Endothelial cell of umbilical vein (primary cell): Measurements from ENCODE around the gene CCHCR1. TPM values are rescaled to one million over a fixed set of nuclear protein-coding genes. Genes with fewer than 3 reads are reported as not detected.

Experiments
- BruUV-seq: library from RNA; stranded (reverse); fragments of 400-500 nt; replicated peaks from 2 replicates; lab custom pipeline; 2021; lab: Mats Ljungman, UMichigan
- CTCF ChIA-PET: fragments of 300-600, 350-600 bp; sonication (Branson Sonifier 250); formaldehyde crosslinking; loops from one replicate; lab custom pipeline; 2021; ENCODE audit warnings: antibody characterized with exemption, inconsistent platforms; lab: Charles Lee
- POLR2A ChIA-PET: fragments of 300-600, 350-600 bp; sonication (Branson Sonifier 250); formaldehyde crosslinking; loops from one replicate; lab custom pipeline; 2021; ENCODE audit warnings: antibody characterized with exemption, inconsistent platforms; lab: Charles Lee
- DNase-seq: peaks from one replicate; pipeline ENCODE4 v3.0.0-alpha.2; 2011; ENCODE audit warnings: low read depth, low spot score
- FAIRE-seq: peaks from 2 replicates; lab custom pipeline; 2011; peaks lifted over from hg19 to GRCh38; lab: Jason Lieb, UNC
- H2AFZ ChIP-seq: 2 replicates; pipeline ENCODE4 v1.6.0; 2012; ENCODE audit warnings: low read depth, low read length, control low read depth, inconsistent platforms
- H3K27ac ChIP-seq: 2 replicates; pipeline ENCODE4 v1.5.1; 2011; ENCODE audit warnings: low read depth, mild to moderate bottlenecking, control low read depth, low read length, moderate library complexity; ENCODE audit not compliant: insufficient read depth
- H3K27me3 ChIP-seq, 2 experiments: 2 replicates each; pipeline versions ENCODE4 v1.6.0 to v1.6.1; 2011; ENCODE audit warnings: low read length in 2 of 2, mixed read lengths in 1 of 2; ENCODE audit not compliant: control insufficient read depth in 2 of 2, insufficient read depth in 2 of 2
- H3K36me3 ChIP-seq, 2 experiments: 2 replicates in 1 of 2; 3 replicates in 1 of 2; pipeline ENCODE4 v1.5.1; 2011; ENCODE audit warnings: low read length in 2 of 2, mild to moderate bottlenecking in 1 of 2, moderate library complexity in 1 of 2; ENCODE audit not compliant: control insufficient read depth in 2 of 2, insufficient read depth in 2 of 2; ENCODE audit errors: extremely low read depth in 1 of 2
- H3K4me1 ChIP-seq: 3 replicates; pipeline ENCODE4 v1.5.1; 2011; ENCODE audit warnings: mild to moderate bottlenecking, low read length; ENCODE audit not compliant: control insufficient read depth, insufficient read depth; ENCODE audit errors: extremely low read depth
- H3K4me2 ChIP-seq: 2 replicates; pipeline ENCODE4 v1.6.1; 2011; ENCODE audit warnings: low read length, control low read depth, mixed read lengths; ENCODE audit not compliant: insufficient read depth
- H3K4me3 ChIP-seq, 3 experiments: fragments of 200-600 bp in 1 of 3; sonication (generic), shearing (Covaris generic) in 1 of 3; replicated peaks in 1 of 3; 2 replicates each; pipeline ENCODE4 v1.5.1; 2011 to 2016; ENCODE audit warnings: control low read depth in 3 of 3, low read length in 3 of 3, mild to moderate bottlenecking in 2 of 3, inconsistent platforms in 1 of 3, low read depth in 1 of 3, moderate library complexity in 1 of 3; ENCODE audit not compliant: insufficient read depth in 1 of 3
- H3K79me2 ChIP-seq: 2 replicates; pipeline ENCODE4 v1.6.0; 2012; ENCODE audit warnings: low read length, inconsistent platforms; ENCODE audit not compliant: control insufficient read depth, insufficient read depth
- H3K9ac ChIP-seq: replicated peaks from 2 replicates; pipeline ENCODE3; 2011; ENCODE audit warnings: low read length, control low read depth; ENCODE audit not compliant: insufficient read depth; ENCODE audit errors: extremely low read depth
- H3K9me1 ChIP-seq: replicated peaks from 3 replicates; pipeline ENCODE4 v1.6.0; 2011; ENCODE audit warnings: mild to moderate bottlenecking, low read length; ENCODE audit not compliant: control insufficient read depth, insufficient read depth; ENCODE audit errors: extremely low read depth
- H3K9me3 ChIP-seq: replicated peaks from 2 replicates; pipeline ENCODE4 v1.5.1; 2012; ENCODE audit warnings: low read length, inconsistent platforms; ENCODE audit not compliant: control insufficient read depth, insufficient read depth
- H4K20me1 ChIP-seq: replicated peaks from 2 replicates; pipeline ENCODE3; 2011; ENCODE audit warnings: mild to moderate bottlenecking, low read length; ENCODE audit not compliant: control insufficient read depth, insufficient read depth; ENCODE audit errors: extremely low read depth
- FOS ChIP-seq: IDR thresholded peaks from 2 replicates; pipeline ENCODE4 v1.6.1; 2011; ENCODE audit warnings: mild to moderate bottlenecking, low read length, moderate library complexity, borderline replicate concordance; ENCODE audit not compliant: insufficient read depth
- GATA2 ChIP-seq: IDR thresholded peaks from 2 replicates; pipeline ENCODE4 v1.7.0; 2011; ENCODE audit warnings: low read depth, mild to moderate bottlenecking, moderate library complexity, mixed read lengths, low read length; ENCODE audit not compliant: insufficient read length, insufficient read depth
- JUN ChIP-seq: IDR thresholded peaks from 2 replicates; pipeline ENCODE4 v1.6.1; 2011; ENCODE audit warnings: borderline replicate concordance, low read depth; ENCODE audit not compliant: insufficient read length, insufficient read depth
- POLR2A ChIP-seq: IDR thresholded peaks from 2 replicates; pipeline ENCODE4 v1.6.1; 2012; ENCODE audit warnings: low read depth, mild to moderate bottlenecking, control low read depth, low read length
- dilution Hi-C: fragments of 300-500 bp; cut with MboI; formaldehyde crosslinking; loops from one replicate; pipeline ENCODE4 v1.15.0; 2019; ENCODE audit warnings: low sequenced_read_pairs; ENCODE audit not compliant: extremely low pct_ligation_motif_present
- intact Hi-C: fragments of 100-400 bp; cut with micrococcal nuclease; formaldehyde crosslinking; loops from one replicate; pipeline ENCODE4 v1.10.0; 2022
- polyA plus RNA-seq, 4 experiments: library from polyadenylated mRNA; depleted of rRNA in 3 of 4; stranded (reverse) in 3 of 4; unstranded in 1 of 4; fragments of >200 nt; gene quantifications; 2 replicates each; pipeline versions ENCODE4 v1.2.1 to v1.2.3, GENCODE V29; 2011 to 2012; ENCODE audit warnings: missing spikeins in 1 of 4
- total RNA-seq: library from RNA; stranded (reverse); gene quantifications from 2 replicates; pipeline ENCODE4 v1.2.3, GENCODE V29; 2021
- TF ChIP-seq, protein P1 (sequence below), 2 donors: IDR thresholded peaks; 1 replicate in 1 of 2; 2 replicates in 1 of 2; pipeline ENCODE4 v1.5.1; 2011; ENCODE audit warnings: low read length in 2 of 2, mild to moderate bottlenecking in 2 of 2, moderate library complexity in 2 of 2, control low read depth in 1 of 2, inconsistent platforms in 1 of 2, low read depth in 1 of 2; ENCODE audit not compliant: insufficient read depth in 1 of 2; ENCODE audit errors: extremely low read depth in 1 of 2

Gene CCHCR1
- total and polyA plus RNA-seq, 2 donors (not counting 3 experiments of a cell fraction or from before 2014, with no cell fraction given) = 12.8 to 23.2 TPM

DNA sequence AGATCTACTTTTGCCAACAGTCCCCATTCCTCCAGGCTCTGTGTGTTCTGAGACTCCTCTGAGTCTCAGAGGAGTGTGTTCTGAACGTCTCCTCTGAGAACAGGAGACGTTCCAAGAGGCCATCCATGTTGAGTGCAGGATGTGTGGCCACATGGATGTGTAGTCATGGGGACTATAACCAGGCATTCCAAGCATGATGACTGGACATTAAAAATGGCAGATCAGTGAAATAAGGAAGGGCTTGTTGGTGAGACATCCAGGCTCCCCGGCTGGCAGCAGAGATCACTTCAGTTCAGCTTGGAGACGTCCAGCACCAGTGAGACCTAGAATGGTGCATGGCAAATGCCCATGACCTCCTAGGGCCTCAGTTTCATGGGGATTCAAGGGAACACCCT is 47.1 kb upstream of the CCHCR1 start:
- Histone ChIP-seq H4K20me1 (no peaks in the 10 kb centered on the region), H3K27me3 (no peaks in the 10 kb centered on the region), H3K9me3 (no peaks in the 10 kb centered on the region), H2AFZ (no peak overlapping the region), H3K79me2 (no peaks in the 10 kb centered on the region), H3K27ac (no peak overlapping the region), H3K4me2 (no peak overlapping the region), H3K9me1 (no peaks in the 10 kb centered on the region), H3K9ac (no peak overlapping the region), H3K4me3 (no peak overlapping the region), H3K4me1 (peaks cover 14% of the 10 kb centered on the region), H3K36me3 (no peaks in the 10 kb centered on the region)
- POLR2A ChIA-PET = interaction anchor here (0.7 kb wide), 1 partner anchor 280 kb away, joined by 7 read pairs; no protein-coding TSS in a partner anchor
- dilution Hi-C loops (no loop called here), intact Hi-C loops (no loop called here)
- no peak for FAIRE-seq
- TF ChIP-seq, protein P1, sequence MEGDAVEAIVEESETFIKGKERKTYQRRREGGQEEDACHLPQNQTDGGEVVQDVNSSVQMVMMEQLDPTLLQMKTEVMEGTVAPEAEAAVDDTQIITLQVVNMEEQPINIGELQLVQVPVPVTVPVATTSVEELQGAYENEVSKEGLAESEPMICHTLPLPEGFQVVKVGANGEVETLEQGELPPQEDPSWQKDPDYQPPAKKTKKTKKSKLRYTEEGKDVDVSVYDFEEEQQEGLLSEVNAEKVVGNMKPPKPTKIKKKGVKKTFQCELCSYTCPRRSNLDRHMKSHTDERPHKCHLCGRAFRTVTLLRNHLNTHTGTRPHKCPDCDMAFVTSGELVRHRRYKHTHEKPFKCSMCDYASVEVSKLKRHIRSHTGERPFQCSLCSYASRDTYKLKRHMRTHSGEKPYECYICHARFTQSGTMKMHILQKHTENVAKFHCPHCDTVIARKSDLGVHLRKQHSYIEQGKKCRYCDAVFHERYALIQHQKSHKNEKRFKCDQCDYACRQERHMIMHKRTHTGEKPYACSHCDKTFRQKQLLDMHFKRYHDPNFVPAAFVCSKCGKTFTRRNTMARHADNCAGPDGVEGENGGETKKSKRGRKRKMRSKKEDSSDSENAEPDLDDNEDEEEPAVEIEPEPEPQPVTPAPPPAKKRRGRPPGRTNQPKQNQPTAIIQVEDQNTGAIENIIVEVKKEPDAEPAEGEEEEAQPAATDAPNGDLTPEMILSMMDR (IDR thresholded peaks at IDR 0.05; ENCODE audit: extremely low read depth in 1 of 2, insufficient read depth in 1 of 2, low read depth in 1 of 2, low read length in 2 of 2) = no peak
- TF ChIP-seq JUN (no peak), FOS (no peak), GATA2 (no peak), POLR2A (no peak)
- no TSS peak for BruUV-seq
- DNase-seq = no peak
- CTCF ChIA-PET = interaction anchor here (15.1 kb wide), 1 partner anchor 161 kb away, joined by 233 read pairs; no protein-coding TSS in a partner anchor
